ENCODE results near the gene ACOT8.

DNA sequence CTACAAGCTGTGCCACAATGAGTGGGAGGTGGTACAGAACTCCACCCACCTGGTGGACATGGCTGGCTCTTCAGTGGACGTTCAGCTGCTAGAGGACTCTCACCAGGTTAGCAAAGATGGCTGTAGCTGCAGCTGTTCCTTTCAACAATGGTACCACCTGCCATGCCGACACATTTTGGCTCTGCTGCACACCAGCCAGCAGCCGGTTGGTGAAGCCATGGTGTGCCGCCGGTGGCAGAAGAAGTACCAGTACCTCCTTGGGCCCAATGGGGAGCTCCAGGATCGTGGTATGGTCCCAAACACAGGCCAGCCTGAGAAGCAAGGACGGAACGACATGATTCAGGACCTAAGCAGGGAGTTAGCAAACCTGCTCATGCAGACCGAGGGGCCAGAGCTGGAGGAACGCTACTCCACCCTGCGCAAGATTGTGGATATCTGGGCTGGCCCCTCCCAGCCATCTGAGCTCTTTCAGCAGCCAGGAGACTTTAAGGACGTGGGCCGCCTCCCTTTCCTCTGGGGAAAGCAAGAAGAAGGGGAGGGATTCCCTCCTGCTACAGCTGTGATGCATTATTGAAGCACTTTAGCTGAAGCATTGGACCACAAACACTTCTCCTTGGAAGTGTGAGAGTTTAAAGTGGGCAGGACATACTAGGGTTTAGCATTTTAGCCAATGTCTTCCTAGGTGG is 21.0 kb upstream of the ACOT8 start:
- no peak for TF ChIP-seq POLR2A (IDR thresholded peaks at IDR 0.05)
- TF ChIP-seq, protein P1, sequence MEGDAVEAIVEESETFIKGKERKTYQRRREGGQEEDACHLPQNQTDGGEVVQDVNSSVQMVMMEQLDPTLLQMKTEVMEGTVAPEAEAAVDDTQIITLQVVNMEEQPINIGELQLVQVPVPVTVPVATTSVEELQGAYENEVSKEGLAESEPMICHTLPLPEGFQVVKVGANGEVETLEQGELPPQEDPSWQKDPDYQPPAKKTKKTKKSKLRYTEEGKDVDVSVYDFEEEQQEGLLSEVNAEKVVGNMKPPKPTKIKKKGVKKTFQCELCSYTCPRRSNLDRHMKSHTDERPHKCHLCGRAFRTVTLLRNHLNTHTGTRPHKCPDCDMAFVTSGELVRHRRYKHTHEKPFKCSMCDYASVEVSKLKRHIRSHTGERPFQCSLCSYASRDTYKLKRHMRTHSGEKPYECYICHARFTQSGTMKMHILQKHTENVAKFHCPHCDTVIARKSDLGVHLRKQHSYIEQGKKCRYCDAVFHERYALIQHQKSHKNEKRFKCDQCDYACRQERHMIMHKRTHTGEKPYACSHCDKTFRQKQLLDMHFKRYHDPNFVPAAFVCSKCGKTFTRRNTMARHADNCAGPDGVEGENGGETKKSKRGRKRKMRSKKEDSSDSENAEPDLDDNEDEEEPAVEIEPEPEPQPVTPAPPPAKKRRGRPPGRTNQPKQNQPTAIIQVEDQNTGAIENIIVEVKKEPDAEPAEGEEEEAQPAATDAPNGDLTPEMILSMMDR (IDR thresholded peaks at IDR 0.05) = no peak

All from lower leg skin (tissue), 3 donors.